Body of pancreas (tissue), 4 donors: ENCODE results near the gene SFT2D2. TPM values are rescaled to one million over a fixed set of nuclear protein-coding genes. Genes with fewer than 3 reads are reported as not detected.

ENCODE experiments used
- ATAC-seq: fragments of 150-250 bp; one replicate; pipeline ENCODE4 v1.9.1; 2016
- DNase-seq, 4 donors: peaks; one replicate each; pipeline ENCODE4 v3.0.0-alpha.2; 2019
- H3K27ac ChIP-seq, 4 donors: fragments of 200-600 bp; sonication (generic); 1 replicate in 3 of 4; 2 replicates in 1 of 4; pipeline versions ENCODE4 v1.5.1 to v1.6.1; 2016 to 2019; ENCODE audit warnings: mild to moderate bottlenecking in 1 of 4, mixed read lengths in 1 of 4, moderate library complexity in 1 of 4
- H3K27me3 ChIP-seq, 2 donors: fragments of 200-600 bp; sonication (generic); one replicate each; pipeline ENCODE4 v1.6.0; 2016; ENCODE audit warnings: mild to moderate bottlenecking in 1 of 2
- H3K36me3 ChIP-seq, 2 donors: fragments of 200-600 bp; sonication (generic); replicated peaks in 1 of 2; 2 replicates each; pipeline ENCODE4 v1.5.1; 2016; ENCODE audit warnings: low read depth in 2 of 2; ENCODE audit not compliant: insufficient read depth in 1 of 2
- H3K4me1 ChIP-seq: fragments of 200-600 bp; sonication (generic); one replicate; pipeline ENCODE4 v1.6.0; 2016
- H3K4me3 ChIP-seq, 2 donors: fragments of 200-600 bp; sonication (generic); 1 replicate in 1 of 2; 2 replicates in 1 of 2; pipeline ENCODE4 v1.5.1; 2016 to 2019
- H3K9me3 ChIP-seq, 3 donors: fragments of 200-600 bp; sonication (generic); 1 replicate in 2 of 3; 2 replicates in 1 of 3; pipeline ENCODE4 v1.5.1; 2016
- POLR2A ChIP-seq, 3 donors: fragments of 450-650 bp; IDR thresholded peaks; one replicate each; pipeline ENCODE4 v1.6.1; 2016; ENCODE audit warnings: antibody characterized with exemption in 3 of 3, mild to moderate bottlenecking in 2 of 3
- WGBS, 2 donors: methylation state at CpG; one replicate each; pipeline ENCODE4 v1.1.5; 2017; 5-methylcytosine and 5-hydroxymethylcytosine counted together
- intact Hi-C: fragments of 100-400 bp; cut with DNase I; formaldehyde crosslinking; loops from one replicate; pipeline ENCODE4 v1.15.1; 2023
- total RNA-seq, 2 donors: library from RNA; depleted of rRNA; stranded (reverse); fragments of >200 nt; gene quantifications; one replicate each; pipeline ENCODE4 v1.1.0, GENCODE V29; 2016
- TF ChIP-seq, protein P1 (sequence below), 7 experiments: fragments of 450-650 bp in 4 of 7; fragments of 200-600 bp in 3 of 7; sonication (generic) in 3 of 7; IDR thresholded peaks; one replicate each; pipeline ENCODE4 v1.5.1; 2016 to 2019; ENCODE audit warnings: antibody characterized with exemption in 7 of 7

The SFT2D2 gene
- total RNA-seq, 2 donors from 2014 or later: 13.8 to 19.5 TPM

- Histone ChIP-seq H3K36me3 (no peaks in the 10 kb centered on the region), H3K4me3 (no peak overlapping the region), H3K9me3 (no peaks in the 10 kb centered on the region), H3K27me3 (no peaks in the 10 kb centered on the region), H3K4me1 (peaks cover 23% of the 10 kb centered on the region), H3K27ac (no peak overlapping the region)
- TF ChIP-seq, protein P1, sequence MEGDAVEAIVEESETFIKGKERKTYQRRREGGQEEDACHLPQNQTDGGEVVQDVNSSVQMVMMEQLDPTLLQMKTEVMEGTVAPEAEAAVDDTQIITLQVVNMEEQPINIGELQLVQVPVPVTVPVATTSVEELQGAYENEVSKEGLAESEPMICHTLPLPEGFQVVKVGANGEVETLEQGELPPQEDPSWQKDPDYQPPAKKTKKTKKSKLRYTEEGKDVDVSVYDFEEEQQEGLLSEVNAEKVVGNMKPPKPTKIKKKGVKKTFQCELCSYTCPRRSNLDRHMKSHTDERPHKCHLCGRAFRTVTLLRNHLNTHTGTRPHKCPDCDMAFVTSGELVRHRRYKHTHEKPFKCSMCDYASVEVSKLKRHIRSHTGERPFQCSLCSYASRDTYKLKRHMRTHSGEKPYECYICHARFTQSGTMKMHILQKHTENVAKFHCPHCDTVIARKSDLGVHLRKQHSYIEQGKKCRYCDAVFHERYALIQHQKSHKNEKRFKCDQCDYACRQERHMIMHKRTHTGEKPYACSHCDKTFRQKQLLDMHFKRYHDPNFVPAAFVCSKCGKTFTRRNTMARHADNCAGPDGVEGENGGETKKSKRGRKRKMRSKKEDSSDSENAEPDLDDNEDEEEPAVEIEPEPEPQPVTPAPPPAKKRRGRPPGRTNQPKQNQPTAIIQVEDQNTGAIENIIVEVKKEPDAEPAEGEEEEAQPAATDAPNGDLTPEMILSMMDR (IDR thresholded peaks at IDR 0.05): no peak
- TF ChIP-seq POLR2A (IDR thresholded peaks at IDR 0.05): no peak
- 61 to 62% methylated on average over 3 of the region's 3 CpGs for WGBS, 2 donors
- ATAC-seq: no peak
- intact Hi-C loops: no loop called here
- DNase-seq: no peak
Observed at GRCh38 chr1:168288311-168289052, 62.7 kb downstream of the SFT2D2 start.

GRCh38 chr1:168291222-168291837 lies 65.5 kb downstream of the SFT2D2 start:
- WGBS, 2 donors: 92 to 93% methylated on average over 13 to 15 of the region's 15 CpGs
- Histone ChIP-seq H3K4me1 (peaks cover 6% of the 10 kb centered on the region), H3K36me3 (no peaks in the 10 kb centered on the region), H3K4me3 (no peak overlapping the region), H3K27me3 (no peaks in the 10 kb centered on the region), H3K9me3 (no peaks in the 10 kb centered on the region), H3K27ac (no peak overlapping the region)
- DNase-seq (no peak), ATAC-seq (no peak)
- intact Hi-C loops: no loop called here
- TF ChIP-seq POLR2A (IDR thresholded peaks at IDR 0.05): no peak
- TF ChIP-seq, protein P1 (IDR thresholded peaks at IDR 0.05): no peak

GRCh38 chr1:168293356-168293755 lies 67.6 kb downstream of the SFT2D2 start:
- 60 to 100% methylated on average over 1 of the region's 1 CpG for WGBS, 2 donors
- no peak overlapping the region for H3K27ac ChIP-seq
- H3K36me3 ChIP-seq: no peaks in the 10 kb centered on the region
- intact Hi-C loops: no loop called here
- H3K27me3 ChIP-seq: no peaks in the 10 kb centered on the region
- no peak for ATAC-seq
- TF ChIP-seq, protein P1 (IDR thresholded peaks at IDR 0.05): no peak
- TF ChIP-seq POLR2A (IDR thresholded peaks at IDR 0.05): no peak
- peak in 2 of 4 donors; percentile 15 to 34 for DNase-seq
- H3K9me3 ChIP-seq: no peaks in the 10 kb centered on the region
- H3K4me3 ChIP-seq: no peak overlapping the region
- no peaks in the 10 kb centered on the region for H3K4me1 ChIP-seq

DNA sequence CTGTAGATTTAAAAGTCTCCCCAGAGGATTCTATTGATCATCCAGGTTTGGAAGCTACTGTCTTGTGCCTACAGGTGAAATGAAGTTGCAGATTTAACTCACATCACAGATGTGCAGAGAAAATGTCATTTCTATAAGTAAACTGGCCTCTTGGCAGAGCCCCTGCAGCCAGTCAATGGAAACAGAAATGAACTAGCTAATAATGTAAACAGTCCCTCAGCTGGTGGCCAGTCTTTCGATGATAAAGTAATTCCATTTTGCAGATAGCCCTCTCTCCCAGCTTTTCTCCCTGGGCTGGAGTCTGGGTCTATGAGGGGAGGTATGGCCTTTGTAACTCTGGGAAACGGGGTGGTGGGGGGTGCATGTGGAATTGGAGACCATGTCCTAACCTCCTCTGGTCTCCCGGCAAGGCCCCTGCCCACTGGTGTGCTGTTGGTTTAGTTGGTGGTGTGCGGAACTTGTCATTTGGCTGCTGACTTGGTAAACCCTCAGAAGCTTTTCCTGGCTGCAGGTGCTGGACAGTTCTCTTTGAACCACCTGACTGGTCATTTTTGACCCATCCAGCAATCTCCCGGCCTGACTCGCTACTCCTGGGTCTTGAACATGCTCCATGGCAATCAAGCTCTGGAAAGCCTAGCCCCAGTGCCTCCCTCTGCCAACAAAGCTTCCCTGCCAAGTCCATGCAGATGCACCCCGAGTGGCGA lies 69.8 kb downstream of the SFT2D2 start:
- 94% methylated on average over 7 to 8 of the region's 8 CpGs for WGBS, 2 donors
- no peak for ATAC-seq

More for the DNA sequence above, 69.8 kb downstream of the SFT2D2 start:
- no peak for DNase-seq
- H3K36me3 ChIP-seq: no peaks in the 10 kb centered on the region
- H3K27me3 ChIP-seq: no peaks in the 10 kb centered on the region
- TF ChIP-seq, protein P1 (IDR thresholded peaks at IDR 0.05): no peak
- TF ChIP-seq POLR2A (IDR thresholded peaks at IDR 0.05): no peak
- intact Hi-C loops: no loop called here
- no peak overlapping the region for H3K27ac ChIP-seq
- no peaks in the 10 kb centered on the region for H3K9me3 ChIP-seq
- H3K4me3 ChIP-seq: no peak overlapping the region
- H3K4me1 ChIP-seq: no peaks in the 10 kb centered on the region
